Regular cardiac myocyte (primary cell): ENCODE measurements around the gene LNP1. TPM values are rescaled to one million over a fixed set of nuclear protein-coding genes. Genes with fewer than 3 reads are reported as not detected.

Experiments used
- total RNA-seq: library from RNA; depleted of rRNA; stranded (reverse); fragments of >200 nt; gene quantifications from 2 replicates; pipeline ENCODE4 v1.2.3, GENCODE V29; 2014

LNP1 gene
- 3.5 and 5.9 TPM in 2 replicates for total RNA-seq

GRCh38 chr3:100400780-100401673 lies at the start of gene LNP1, which contains the start of gene TOMM70:
LNP1 (plus strand) TSS chr3:100401539; CDS start chr3:100429730, 28,191 bp downstream.
TOMM70 (minus strand) TSS chr3:100401089; CDS start chr3:100400949, 140 bp downstream.

GRCh38 chr3:100492059-100493006 lies 91.0 kb downstream of the LNP1 start, which contains the start of gene TMEM45A:
TMEM45A (plus strand) TSS chr3:100492619; CDS start chr3:100555212, 62,593 bp downstream.

Other genes starting within 250 kb of the LNP1 start
- 66.3 and 101 TPM in 2 replicates for gene TBC1D23, start 140.5 kb upstream of the LNP1 start, total RNA-seq
- 12.3 and 16.3 TPM in 2 replicates for gene NIT2, start 66.8 kb upstream of the LNP1 start, total RNA-seq
- gene TOMM70, start 450 bp upstream of the LNP1 start, total RNA-seq = 58.9 and 62.1 TPM in 2 replicates
- gene TMEM45A, start 91.1 kb downstream of the LNP1 start, total RNA-seq = 74.8 and 166 TPM in 2 replicates
- gene ADGRG7, start 208.1 kb downstream of the LNP1 start, total RNA-seq = not detected in 2 replicates